Uterus (tissue), 4 donors: ENCODE data around the gene TLR10. TPM values are rescaled to one million over a fixed set of nuclear protein-coding genes. Genes with fewer than 3 reads are reported as not detected.
A peak's percentile ranks its signal among the peaks of the same experiment; 100 is the strongest.

Experiments
- DNase-seq, 2 donors: peaks; one replicate each; pipeline ENCODE4 v3.0.0-alpha.2; 2019 to 2020
- H3K27ac ChIP-seq, 2 donors: fragments of 200-600 bp; sonication (generic); 1 replicate in 1 of 2; 2 replicates in 1 of 2; pipeline ENCODE4 v1.5.1; 2016 to 2018
- H3K27me3 ChIP-seq, 2 donors: fragments of 200-600 bp; sonication (generic); one replicate each; pipeline ENCODE4 v1.5.1; 2018 to 2019; ENCODE audit warnings: control low read depth in 1 of 2
- H3K36me3 ChIP-seq, 2 donors: fragments of 200-600 bp; sonication (generic); one replicate each; pipeline ENCODE4 v1.5.1; 2019; ENCODE audit warnings: control low read depth in 1 of 2
- H3K4me1 ChIP-seq, 2 donors: fragments of 200-600 bp; sonication (generic); one replicate each; pipeline ENCODE4 v1.5.1; 2018 to 2019; ENCODE audit warnings: control low read depth in 1 of 2
- H3K4me3 ChIP-seq, 2 donors: fragments of 200-600 bp; sonication (generic); 1 replicate in 1 of 2; 2 replicates in 1 of 2; pipeline ENCODE4 v1.5.1; 2018 to 2019; ENCODE audit warnings: mild to moderate bottlenecking in 1 of 2
- H3K9me3 ChIP-seq, 2 donors: fragments of 200-600 bp; sonication (generic); one replicate each; pipeline ENCODE4 v1.5.1; 2019; ENCODE audit warnings: control low read depth in 1 of 2
- POLR2A ChIP-seq, 2 donors: fragments of 450-650 bp; IDR thresholded peaks; one replicate each; pipeline ENCODE4 v1.6.1; 2016; ENCODE audit warnings: antibody characterized with exemption in 2 of 2, mild to moderate bottlenecking in 1 of 2, moderate library complexity in 1 of 2
- intact Hi-C: fragments of 100-400 bp; cut with DNase I; formaldehyde crosslinking; loops from one replicate; pipeline ENCODE4 v1.15.1; 2023; ENCODE audit warnings: low total_unique reads
- total RNA-seq, 4 donors: library from RNA; depleted of rRNA in 3 of 4; stranded (reverse); fragments of >200 nt in 3 of 4; gene quantifications; one replicate each; pipeline versions ENCODE4 v1.1.0 to v1.2.4, GENCODE V29; 2014 to 2023
- TF ChIP-seq, protein P1 (sequence below), 4 experiments: fragments of 200-600 bp in 2 of 4; fragments of 450-650 bp in 2 of 4; sonication (generic) in 2 of 4; IDR thresholded peaks; one replicate each; pipeline ENCODE4 v1.5.1; 2016 to 2019; ENCODE audit warnings: antibody characterized with exemption in 4 of 4, mild to moderate bottlenecking in 2 of 4, moderate library complexity in 1 of 4
- donor health status: DM: yes; HTN: yes; CAD: no.

TLR10 gene
- total RNA-seq, 4 donors from 2014 or later = 2.0 TPM; not detected in 3

DNA sequence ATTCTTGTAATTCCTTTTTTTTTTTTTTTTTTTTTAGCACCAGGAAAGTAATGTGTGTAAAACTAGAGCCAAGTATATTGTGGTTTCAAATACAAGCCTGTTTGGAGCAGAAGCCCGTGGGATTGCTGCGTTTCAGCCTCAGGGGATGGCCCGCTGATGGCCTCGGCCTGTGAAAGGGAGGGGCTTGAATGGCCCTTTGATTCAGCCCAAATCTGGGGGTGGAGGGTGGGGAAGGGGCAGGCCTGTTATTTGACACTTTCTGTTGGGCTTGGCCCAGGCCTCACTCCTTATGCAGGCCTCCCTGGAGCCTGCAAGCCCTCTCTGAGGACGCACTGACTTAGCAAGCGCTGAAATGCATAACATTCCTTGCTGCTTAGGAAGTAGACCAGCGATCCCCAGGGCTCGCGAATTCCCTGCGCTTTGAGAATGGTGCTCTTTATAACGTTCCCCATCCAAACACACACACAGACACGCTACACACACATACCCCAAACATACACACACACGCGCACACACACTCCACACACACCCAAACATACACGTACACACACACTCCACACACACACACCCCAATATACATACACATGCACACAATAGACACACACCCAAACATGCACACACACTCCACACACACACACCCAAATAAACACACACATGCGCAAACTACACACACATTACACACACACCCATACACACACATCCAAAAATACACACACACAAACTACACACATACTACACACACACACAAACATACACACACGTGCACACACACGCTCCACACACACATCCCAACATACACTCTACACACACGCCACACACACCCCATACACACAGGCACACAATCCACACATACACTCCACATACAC lies 29.6 kb downstream of the TLR10 start:
- intact Hi-C loops = no loop called here
- DNase-seq = peak; percentile 91 to 93
- H3K4me3 ChIP-seq = peak overlapping the region in 1 of 2 donors; percentile 23

DNA sequence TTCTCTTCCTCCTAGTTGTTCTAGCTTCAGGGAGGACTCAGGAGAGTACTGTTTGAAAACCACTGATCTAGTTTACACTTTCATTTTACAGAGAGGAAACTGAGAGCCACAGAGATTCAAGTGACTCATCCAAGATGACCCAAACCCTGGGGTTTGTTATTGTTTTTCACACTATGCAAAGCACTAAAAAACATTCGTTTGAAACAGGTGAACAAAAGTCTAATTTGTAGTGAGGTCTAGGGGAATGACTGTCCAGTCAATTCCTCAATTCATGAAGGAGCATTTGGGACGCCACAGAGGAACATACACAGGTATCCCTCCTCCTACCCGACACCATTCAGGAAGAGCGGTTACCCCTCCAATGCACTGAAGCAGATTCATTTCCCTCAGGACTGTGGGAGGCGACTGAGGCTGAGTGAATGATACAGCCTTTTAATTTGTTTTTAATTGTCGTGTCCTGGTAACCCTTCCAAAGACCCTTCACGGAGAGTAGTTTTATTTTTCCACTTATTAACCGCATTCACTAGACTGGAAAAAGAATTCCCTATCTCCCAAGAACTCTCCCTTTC lies 30.3 kb downstream of the TLR10 start:
- H3K27ac ChIP-seq = peak overlapping the region; percentile 81 to 82
- DNase-seq = no peak

More for the DNA sequence above, 29.6 kb downstream of the TLR10 start:
- H3K4me1 ChIP-seq = no peaks in the 10 kb centered on the region
- H3K36me3 ChIP-seq = no peaks in the 10 kb centered on the region
- TF ChIP-seq POLR2A (IDR thresholded peaks at IDR 0.05) = peak in 1 of 2 donors; percentile 31
- TF ChIP-seq, protein P1, sequence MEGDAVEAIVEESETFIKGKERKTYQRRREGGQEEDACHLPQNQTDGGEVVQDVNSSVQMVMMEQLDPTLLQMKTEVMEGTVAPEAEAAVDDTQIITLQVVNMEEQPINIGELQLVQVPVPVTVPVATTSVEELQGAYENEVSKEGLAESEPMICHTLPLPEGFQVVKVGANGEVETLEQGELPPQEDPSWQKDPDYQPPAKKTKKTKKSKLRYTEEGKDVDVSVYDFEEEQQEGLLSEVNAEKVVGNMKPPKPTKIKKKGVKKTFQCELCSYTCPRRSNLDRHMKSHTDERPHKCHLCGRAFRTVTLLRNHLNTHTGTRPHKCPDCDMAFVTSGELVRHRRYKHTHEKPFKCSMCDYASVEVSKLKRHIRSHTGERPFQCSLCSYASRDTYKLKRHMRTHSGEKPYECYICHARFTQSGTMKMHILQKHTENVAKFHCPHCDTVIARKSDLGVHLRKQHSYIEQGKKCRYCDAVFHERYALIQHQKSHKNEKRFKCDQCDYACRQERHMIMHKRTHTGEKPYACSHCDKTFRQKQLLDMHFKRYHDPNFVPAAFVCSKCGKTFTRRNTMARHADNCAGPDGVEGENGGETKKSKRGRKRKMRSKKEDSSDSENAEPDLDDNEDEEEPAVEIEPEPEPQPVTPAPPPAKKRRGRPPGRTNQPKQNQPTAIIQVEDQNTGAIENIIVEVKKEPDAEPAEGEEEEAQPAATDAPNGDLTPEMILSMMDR (IDR thresholded peaks at IDR 0.05) = no peak
- H3K9me3 ChIP-seq = no peaks in the 10 kb centered on the region
- peak overlapping the region; percentile 81 to 82 for H3K27ac ChIP-seq
- H3K27me3 ChIP-seq = no peaks in the 10 kb centered on the region

DNA sequence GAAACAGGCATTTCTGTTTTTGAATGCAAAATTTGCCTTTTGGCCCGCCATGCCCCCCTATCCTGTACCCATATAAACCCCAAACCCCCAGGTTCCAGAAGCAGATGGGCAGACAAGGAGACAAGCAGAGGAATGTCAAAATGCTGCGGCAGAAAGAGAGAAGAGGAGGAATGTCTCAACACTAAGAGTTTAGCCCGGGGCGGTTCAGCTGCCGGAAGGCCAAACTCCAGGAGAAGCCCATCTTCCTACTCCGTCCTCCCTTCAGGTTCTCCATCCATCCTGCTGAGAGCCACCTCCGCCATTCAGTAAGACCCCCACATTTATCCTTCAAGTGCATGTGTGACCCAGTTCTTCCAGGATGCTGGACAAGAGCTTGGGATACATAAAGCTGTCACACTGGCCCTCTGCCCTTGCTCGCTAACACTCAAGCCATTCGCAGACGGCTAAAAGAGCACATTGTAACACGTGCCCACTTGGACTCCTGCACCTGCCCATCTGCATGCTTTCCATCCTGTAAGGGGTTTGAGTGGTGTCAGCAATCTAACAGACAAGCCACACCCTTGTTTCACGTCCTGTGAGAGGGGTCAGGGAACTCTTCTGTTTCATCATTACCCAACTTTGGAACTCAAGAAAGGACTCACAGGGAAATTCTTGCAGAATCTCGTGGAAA lies 31.3 kb downstream of the TLR10 start:
- intact Hi-C loops = no loop called here
- Histone ChIP-seq H3K36me3 (no peaks in the 10 kb centered on the region), H3K27me3 (no peaks in the 10 kb centered on the region), H3K4me1 (no peaks in the 10 kb centered on the region), H3K4me3 (no peak overlapping the region), H3K27ac (no peak overlapping the region), H3K9me3 (no peaks in the 10 kb centered on the region)
- no peak for DNase-seq
- TF ChIP-seq, protein P1 (IDR thresholded peaks at IDR 0.05) = no peak
- no peak for TF ChIP-seq POLR2A (IDR thresholded peaks at IDR 0.05)

More for the DNA sequence above, 30.3 kb downstream of the TLR10 start:
- Histone ChIP-seq H3K4me1 (no peaks in the 10 kb centered on the region), H3K36me3 (no peaks in the 10 kb centered on the region), H3K9me3 (no peaks in the 10 kb centered on the region), H3K27me3 (no peaks in the 10 kb centered on the region), H3K4me3 (peak overlapping the region in 1 of 2 donors; percentile 23)
- intact Hi-C loops = no loop called here
- TF ChIP-seq, protein P1 (IDR thresholded peaks at IDR 0.05) = no peak
- no peak for TF ChIP-seq POLR2A (IDR thresholded peaks at IDR 0.05)

DNA sequence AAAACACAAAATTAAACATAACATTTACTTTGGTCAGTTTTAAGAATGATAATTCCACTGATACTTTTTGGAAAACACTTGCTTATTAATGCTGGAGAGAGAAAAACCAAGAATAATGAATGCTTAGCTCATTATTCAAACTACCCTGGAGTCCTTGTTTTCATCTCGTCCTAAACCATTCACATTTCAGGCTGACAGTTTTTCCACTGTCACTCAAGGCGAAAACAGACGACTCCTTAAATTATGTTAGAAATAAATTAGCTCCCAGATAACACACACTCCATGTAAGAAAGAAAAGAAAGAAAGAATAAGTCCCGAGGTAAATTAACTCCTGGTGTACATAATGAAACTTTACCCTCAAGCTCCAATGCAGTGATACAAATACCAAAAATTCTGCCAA lies 33.5 kb downstream of the TLR10 start:
- Histone ChIP-seq H3K27me3 (no peaks in the 10 kb centered on the region), H3K4me3 (no peak overlapping the region), H3K36me3 (no peaks in the 10 kb centered on the region), H3K9me3 (no peaks in the 10 kb centered on the region), H3K4me1 (no peaks in the 10 kb centered on the region), H3K27ac (peak overlapping the region; percentile 27 to 47)
- intact Hi-C loops = no loop called here
- TF ChIP-seq, protein P1 (IDR thresholded peaks at IDR 0.05) = no peak
- no peak for TF ChIP-seq POLR2A (IDR thresholded peaks at IDR 0.05)
- no peak for DNase-seq
